T-helper 2 cell (primary cell): Measurements from ENCODE around the gene FAM81A.
"Not testable (repeated sequence)": the region's sequence is repeated elsewhere in the genome, so short reads cannot be mapped to it uniquely, and the experiment has no call there.

ENCODE experiments used
- DNase-seq, 5 experiments: peaks; one replicate each; pipeline versions ENCODE4 v3.0.0 to v3.0.0-alpha.2; 2012 to 2022

FAM81A gene

GRCh38 chr15:59428898-59429297 is 9.1 kb upstream of the FAM81A start:
- not testable (repeated sequence) for DNase-seq

GRCh38 chr15:59432389-59432788 is 5.6 kb upstream of the FAM81A start:
- no peak for DNase-seq

- DNase-seq = no peak
Observed at GRCh38 chr15:59434481-59434880, 3.5 kb upstream of the FAM81A start.

GRCh38 chr15:59436774-59437141 is 1.2 kb upstream of the FAM81A start:
- DNase-seq = no peak

- DNase-seq = no peak
Observed at GRCh38 chr15:59437142-59437816, 707 bp upstream of the FAM81A start.

GRCh38 chr15:59438625-59439290 is 772 bp downstream of the FAM81A start:
- peak in 1 of 5 experiments; percentile 24 for DNase-seq

- DNase-seq = no peak
Observed at GRCh38 chr15:59439576-59439975, 1.6 kb downstream of the FAM81A start.

- no peak for DNase-seq
Observed at GRCh38 chr15:59443341-59444072, 5.5 kb downstream of the FAM81A start.

GRCh38 chr15:59444081-59444835 is 6.3 kb downstream of the FAM81A start:
- no peak for DNase-seq

- no peak for DNase-seq
Observed at GRCh38 chr15:59444980-59445545, 7.1 kb downstream of the FAM81A start.

- no peak for DNase-seq
Observed at GRCh38 chr15:59446232-59446957, 8.4 kb downstream of the FAM81A start.

- DNase-seq = no peak
Observed at GRCh38 chr15:59447367-59447766, 9.4 kb downstream of the FAM81A start.

- DNase-seq = no peak
Observed at GRCh38 chr15:59448871-59449270, 10.9 kb downstream of the FAM81A start.

GRCh38 chr15:59453474-59454215 is 15.7 kb downstream of the FAM81A start:
- no peak for DNase-seq

GRCh38 chr15:59456114-59456513 is 18.1 kb downstream of the FAM81A start:
- no peak for DNase-seq

GRCh38 chr15:59457103-59457502 is 19.1 kb downstream of the FAM81A start:
- DNase-seq = no peak

- DNase-seq = no peak
Observed at GRCh38 chr15:59461521-59461920, 23.5 kb downstream of the FAM81A start.

GRCh38 chr15:59473226-59473625 is 35.2 kb downstream of the FAM81A start:
- DNase-seq = no peak

- not testable (repeated sequence) for DNase-seq
Observed at GRCh38 chr15:59475161-59475560, 37.2 kb downstream of the FAM81A start.

- no peak for DNase-seq
Observed at GRCh38 chr15:59484399-59484798, 46.4 kb downstream of the FAM81A start.

GRCh38 chr15:59485036-59485435 is 47.0 kb downstream of the FAM81A start:
- no peak for DNase-seq
